Naive thymus-derived CD4-positive, alpha-beta T cell (primary cell): Measurements from ENCODE around the gene ACYP2. TPM values are rescaled to one million over a fixed set of nuclear protein-coding genes. Genes with fewer than 3 reads are reported as not detected.
A peak's percentile ranks its signal among the peaks of the same experiment; 100 is the strongest.

Experiments
- ATAC-seq: fragments of 150-1000 bp; cut with Tn5 transposase; 2 replicates; pipeline ENCODE4 v1.10.0; 2021; ENCODE audit warnings: mild to moderate bottlenecking, moderate library complexity
- CTCF ChIA-PET: fragments of 350-600 bp; sonication (Branson Sonifier 250); formaldehyde crosslinking; loops from one replicate; lab custom pipeline; 2021; ENCODE audit warnings: antibody characterized with exemption; lab: Charles Lee
- POLR2A ChIA-PET: fragments of 350-600 bp; sonication (Branson Sonifier 250); formaldehyde crosslinking; loops from one replicate; lab custom pipeline; 2021; ENCODE audit warnings: antibody characterized with exemption, inconsistent platforms; lab: Charles Lee
- DNase-seq, 9 donors: peaks; one replicate each; pipeline versions ENCODE4 v3.0.0 to v3.0.0-alpha.2; 2020 to 2022; ENCODE audit warnings: mixed read lengths in 1 of 9
- H3K27ac ChIP-seq: one replicate; pipeline ENCODE4 v1.7.0; 2013; ENCODE audit warnings: mild to moderate bottlenecking, low read depth, low read length, moderate library complexity
- H3K27me3 ChIP-seq, 2 donors: one replicate each; pipeline ENCODE4 v1.7.0; 2013; ENCODE audit warnings: low read length in 2 of 2, mild to moderate bottlenecking in 2 of 2, moderate library complexity in 2 of 2; ENCODE audit not compliant: control insufficient read depth in 2 of 2, insufficient read depth in 2 of 2
- H3K36me3 ChIP-seq, 3 experiments: 1 replicate in 2 of 3; 2 replicates in 1 of 3; pipeline ENCODE4 v1.7.0; 2013; ENCODE audit warnings: low read length in 3 of 3, mild to moderate bottlenecking in 3 of 3, moderate library complexity in 1 of 3; ENCODE audit not compliant: insufficient read depth in 3 of 3, control insufficient read depth in 2 of 3
- H3K4me1 ChIP-seq, 2 donors: one replicate each; pipeline ENCODE4 v1.7.0; 2013; ENCODE audit warnings: low read length in 2 of 2, mild to moderate bottlenecking in 2 of 2, moderate library complexity in 1 of 2; ENCODE audit not compliant: control insufficient read depth in 2 of 2, insufficient read depth in 2 of 2
- H3K4me3 ChIP-seq: 2 replicates; pipeline ENCODE4 v1.7.0; 2013; ENCODE audit warnings: mild to moderate bottlenecking, low read length
- H3K9me3 ChIP-seq, 3 experiments: 1 replicate in 2 of 3; 2 replicates in 1 of 3; pipeline ENCODE4 v1.7.0; 2013; ENCODE audit warnings: low read length in 3 of 3; ENCODE audit not compliant: control insufficient read depth in 2 of 3
- H3K27ac Mint-ChIP-seq, 9 donors: one replicate each; pipeline ENCODE4 v1.8.0; 2020 to 2022; ENCODE audit warnings: mixed read lengths in 9 of 9, mild to moderate bottlenecking in 8 of 9, moderate library complexity in 5 of 9, inconsistent platforms in 2 of 9
- H3K27me3 Mint-ChIP-seq, 5 donors: one replicate each; pipeline ENCODE4 v1.8.0; 2021 to 2022; ENCODE audit warnings: mixed read lengths in 5 of 5, mild to moderate bottlenecking in 1 of 5
- H3K36me3 Mint-ChIP-seq, 5 donors: one replicate each; pipeline ENCODE4 v1.8.0; 2020 to 2022; ENCODE audit warnings: mixed read lengths in 5 of 5, mild to moderate bottlenecking in 3 of 5, inconsistent platforms in 1 of 5
- H3K4me1 Mint-ChIP-seq, 7 donors: one replicate each; pipeline ENCODE4 v1.8.0; 2020 to 2022; ENCODE audit warnings: mixed read lengths in 7 of 7, mild to moderate bottlenecking in 3 of 7, inconsistent platforms in 1 of 7
- H3K4me3 Mint-ChIP-seq, 10 donors: one replicate each; pipeline ENCODE4 v1.8.0; 2020 to 2022; ENCODE audit warnings: mild to moderate bottlenecking in 10 of 10, mixed read lengths in 10 of 10, moderate library complexity in 6 of 10, inconsistent platforms in 2 of 10
- H3K9me3 Mint-ChIP-seq, 11 donors: one replicate each; pipeline ENCODE4 v1.8.0; 2020 to 2022; ENCODE audit warnings: mixed read lengths in 11 of 11, mild to moderate bottlenecking in 4 of 11, inconsistent platforms in 1 of 11, moderate library complexity in 1 of 11
- intact Hi-C, 2 donors: fragments of 100-400 bp; cut with micrococcal nuclease; formaldehyde crosslinking; loops; one replicate each; pipeline ENCODE4 v1.15.1; 2023
- polyA plus RNA-seq, 2 donors: library from polyadenylated mRNA; unstranded; fragments of 300-500 nt; fragmentation: Illumina TruSeq; gene quantifications; one replicate each; pipeline ENCODE4 v1.2.3, GENCODE V29; 2021
- total RNA-seq, 6 experiments: library from RNA in 5 of 6; stranded (reverse) in 5 of 6; gene quantifications; 1 replicate in 5 of 6; 2 replicates in 1 of 6; pipeline ENCODE4 v1.2.3 and lab custom pipeline; 2021 to 2026

ACYP2 gene
- total and polyA plus RNA-seq, 7 experiments from 2014 or later = 11.2 to 23.0 (median 15.6) TPM

- Mint-ChIP-seq H3K27ac (no peak overlapping the region), H3K9me3 (no peaks in the 10 kb centered on the region), H3K4me3 (no peak overlapping the region), H3K36me3 (peaks cover 0 to 7% (median 0%) of the 10 kb centered on the region in 5 donors), H3K27me3 (peaks cover 0 to 5% (median 0%) of the 10 kb centered on the region in 5 donors), H3K4me1 (no peaks in the 10 kb centered on the region)
- H3K9me3 ChIP-seq = no peaks in the 10 kb centered on the region
- H3K36me3 ChIP-seq = no peaks in the 10 kb centered on the region
- H3K4me1 ChIP-seq = no peaks in the 10 kb centered on the region
- no peak overlapping the region for H3K27ac ChIP-seq
- POLR2A ChIA-PET = interaction anchor here (1.1 kb wide), 1 partner anchor 11 kb away, joined by 4 read pairs; no protein-coding TSS in a partner anchor
- no peaks in the 10 kb centered on the region for H3K27me3 ChIP-seq
- no peak for DNase-seq
- intact Hi-C loops = no loop called here
- no peak for ATAC-seq
- H3K4me3 ChIP-seq = no peak overlapping the region
- CTCF ChIA-PET = interaction anchor here (0.6 kb wide), 1 partner anchor 12 kb away, joined by 3 read pairs; no protein-coding TSS in a partner anchor
Observed at GRCh38 chr2:54308782-54309181, 193.4 kb downstream of the ACYP2 start.

- no peaks in the 10 kb centered on the region for H3K27me3 ChIP-seq
- H3K27me3 Mint-ChIP-seq = peaks cover 0 to 9% (median 0%) of the 10 kb centered on the region in 5 donors
- ChIA-PET CTCF (no interaction called here), POLR2A (no interaction called here)
- H3K4me1 ChIP-seq = no peaks in the 10 kb centered on the region
- intact Hi-C loops = no loop called here
- H3K9me3 ChIP-seq = no peaks in the 10 kb centered on the region
- no peak overlapping the region for H3K4me3 ChIP-seq
- ATAC-seq (no peak), DNase-seq (no peak)
- H3K27ac ChIP-seq = no peak overlapping the region
- no peaks in the 10 kb centered on the region for H3K9me3 Mint-ChIP-seq
- H3K4me3 Mint-ChIP-seq = no peak overlapping the region
- no peaks in the 10 kb centered on the region for H3K4me1 Mint-ChIP-seq
- no peaks in the 10 kb centered on the region for H3K36me3 ChIP-seq
- no peak overlapping the region for H3K27ac Mint-ChIP-seq
- H3K36me3 Mint-ChIP-seq = peaks cover 0 to 7% (median 0%) of the 10 kb centered on the region in 5 donors
Observed at GRCh38 chr2:54310311-54310710, 194.9 kb downstream of the ACYP2 start.

- Mint-ChIP-seq H3K9me3 (peaks cover 0 to 2% (median 0%) of the 10 kb centered on the region in 11 donors), H3K27me3 (peaks cover 0 to 9% (median 0%) of the 10 kb centered on the region in 5 donors), H3K36me3 (peaks cover 0 to 7% (median 0%) of the 10 kb centered on the region in 5 donors), H3K4me1 (no peaks in the 10 kb centered on the region), H3K27ac (peak overlapping the region in 1 of 9 donors; percentile 48), H3K4me3 (no peak overlapping the region)
- no peaks in the 10 kb centered on the region for H3K9me3 ChIP-seq
- no peak overlapping the region for H3K4me3 ChIP-seq
- ChIA-PET CTCF (no interaction called here), POLR2A (no interaction called here)
- no peak overlapping the region for H3K27ac ChIP-seq
- H3K27me3 ChIP-seq = no peaks in the 10 kb centered on the region
- intact Hi-C loops = no loop called here
- DNase-seq (no peak), ATAC-seq (no peak)
- no peaks in the 10 kb centered on the region for H3K36me3 ChIP-seq
- no peaks in the 10 kb centered on the region for H3K4me1 ChIP-seq
Observed at GRCh38 chr2:54310961-54311360, 195.5 kb downstream of the ACYP2 start.

- Mint-ChIP-seq H3K36me3 (no peaks in the 10 kb centered on the region), H3K4me3 (no peak overlapping the region), H3K9me3 (peaks cover 0 to 6% (median 0%) of the 10 kb centered on the region in 11 donors), H3K27ac (no peak overlapping the region), H3K4me1 (no peaks in the 10 kb centered on the region), H3K27me3 (peaks cover 0 to 13% (median 4%) of the 10 kb centered on the region in 5 donors)
- Histone ChIP-seq H3K27me3 (no peaks in the 10 kb centered on the region), H3K36me3 (no peaks in the 10 kb centered on the region), H3K27ac (no peak overlapping the region), H3K9me3 (no peaks in the 10 kb centered on the region), H3K4me1 (no peaks in the 10 kb centered on the region), H3K4me3 (no peak overlapping the region)
- ATAC-seq (no peak), DNase-seq (no peak)
- ChIA-PET CTCF (interaction anchor here (0.7 kb wide), 1 partner anchor 17 kb away, joined by 3 read pairs; a partner anchor contains a TSS), POLR2A (no interaction called here)
- intact Hi-C loops = no loop called here
Observed at GRCh38 chr2:54313147-54313546, 197.7 kb downstream of the ACYP2 start.

- Mint-ChIP-seq H3K27me3 (peaks cover 0 to 12% (median 4%) of the 10 kb centered on the region in 5 donors), H3K36me3 (no peaks in the 10 kb centered on the region), H3K9me3 (peaks cover 0 to 7% (median 0%) of the 10 kb centered on the region in 11 donors), H3K27ac (no peak overlapping the region), H3K4me1 (no peaks in the 10 kb centered on the region), H3K4me3 (no peak overlapping the region)
- no peaks in the 10 kb centered on the region for H3K27me3 ChIP-seq
- H3K4me3 ChIP-seq = no peak overlapping the region
- no peak for ATAC-seq
- intact Hi-C loops = no loop called here
- no peaks in the 10 kb centered on the region for H3K36me3 ChIP-seq
- DNase-seq = no peak
- H3K27ac ChIP-seq = no peak overlapping the region
- ChIA-PET POLR2A (no interaction called here), CTCF (no interaction called here)
- no peaks in the 10 kb centered on the region for H3K4me1 ChIP-seq
- H3K9me3 ChIP-seq = no peaks in the 10 kb centered on the region
Observed at GRCh38 chr2:54317973-54318372, 202.6 kb downstream of the ACYP2 start.

- Histone ChIP-seq H3K27me3 (no peaks in the 10 kb centered on the region), H3K36me3 (no peaks in the 10 kb centered on the region), H3K4me3 (no peak overlapping the region), H3K9me3 (no peaks in the 10 kb centered on the region), H3K27ac (no peak overlapping the region), H3K4me1 (no peaks in the 10 kb centered on the region)
- DNase-seq = no peak
- intact Hi-C loops = no loop called here
- CTCF ChIA-PET = no interaction called here
- Mint-ChIP-seq H3K36me3 (no peaks in the 10 kb centered on the region), H3K27ac (no peak overlapping the region), H3K9me3 (peaks cover 0 to 7% (median 0%) of the 10 kb centered on the region in 11 donors), H3K4me1 (no peaks in the 10 kb centered on the region), H3K4me3 (no peak overlapping the region), H3K27me3 (peaks cover 0 to 12% (median 4%) of the 10 kb centered on the region in 5 donors)
- POLR2A ChIA-PET = no interaction called here
- no peak for ATAC-seq
Observed at GRCh38 chr2:54318821-54319220, 203.4 kb downstream of the ACYP2 start.

GRCh38 chr2:54321047-54321446 is 205.6 kb downstream of the ACYP2 start:
- DNase-seq (no peak), ATAC-seq (no peak)
- Mint-ChIP-seq H3K4me1 (no peaks in the 10 kb centered on the region), H3K4me3 (no peak overlapping the region), H3K27me3 (peaks cover 7 to 12% (median 10%) of the 10 kb centered on the region in 5 donors), H3K36me3 (peaks cover 0 to 10% (median 0%) of the 10 kb centered on the region in 5 donors), H3K9me3 (peaks cover 2 to 22% (median 7%) of the 10 kb centered on the region in 11 donors), H3K27ac (no peak overlapping the region)
- no peaks in the 10 kb centered on the region for H3K4me1 ChIP-seq
- ChIA-PET POLR2A (no interaction called here), CTCF (no interaction called here)
- H3K27me3 ChIP-seq = no peaks in the 10 kb centered on the region
- no peaks in the 10 kb centered on the region for H3K36me3 ChIP-seq
- intact Hi-C loops = no loop called here
- no peak overlapping the region for H3K4me3 ChIP-seq
- H3K27ac ChIP-seq = no peak overlapping the region
- peaks cover 0 to 3% (median 0%) of the 10 kb centered on the region in 3 experiments for H3K9me3 ChIP-seq
